K562 (cell line): ENCODE data around the gene ASPRV1. TPM values are rescaled to one million over a fixed set of nuclear protein-coding genes. Genes with fewer than 3 reads are reported as not detected.
A peak's percentile ranks its signal among the peaks of the same experiment; 100 is the strongest.

Source experiments
- GABPA ChIP-seq: fragments of 200-800 bp; sonication (Bioruptor generic); conservative IDR thresholded peaks from 2 replicates; pipeline ENCODE4 v1.6.1; 2016; ENCODE audit warnings: low read depth, missing genetic modification characterization, missing compliant biosample characterization
- GABPB2 ChIP-seq: fragments of 250-450 bp; sonication (Bioruptor Pico); conservative IDR thresholded peaks from 2 replicates; pipeline ENCODE4 v1.5.1; 2021; ENCODE audit warnings: mild to moderate bottlenecking
- HDAC2 ChIP-seq: fragments of 450-650 bp; IDR thresholded peaks from 2 replicates; pipeline ENCODE4 v1.6.1; 2016; ENCODE audit warnings: mild to moderate bottlenecking
- HNRNPLL ChIP-seq: fragments of 200-400 bp; formaldehyde crosslinking; IDR thresholded peaks from 2 replicates; pipeline ENCODE4 v1.6.1; 2017; ENCODE audit warnings: low read length, low read depth, mild to moderate bottlenecking; ENCODE audit not compliant: poor library complexity, severe bottlenecking
- MAFF ChIP-seq: IDR thresholded peaks from 2 replicates; pipeline ENCODE4 v1.6.1; 2012; ENCODE audit warnings: low read length, improper control_type of control experiment
- POLR2B ChIP-seq: fragments of 450-650 bp; IDR thresholded peaks from 2 replicates; pipeline ENCODE4 v1.6.1; 2018; ENCODE audit warnings: low read depth; ENCODE audit not compliant: partially characterized antibody
- RREB1 ChIP-seq: fragments of 250-450 bp; sonication (Bioruptor Pico); IDR thresholded peaks from 2 replicates; pipeline ENCODE4 v1.4.0; 2020
- SMAD4 ChIP-seq: fragments of 250-450 bp; sonication (Bioruptor Pico); conservative IDR thresholded peaks from 2 replicates; pipeline ENCODE4 v1.8.0; 2021; ENCODE audit warnings: inconsistent platforms, mild to moderate bottlenecking, moderate library complexity
- SNRNP70 ChIP-seq: fragments of 200-400 bp; formaldehyde crosslinking; optimal IDR thresholded peaks from 2 replicates; pipeline ENCODE3; 2017; ENCODE audit warnings: low read depth, low read length
- STAG1 ChIP-seq: sonication (generic); formaldehyde crosslinking; IDR thresholded peaks from 2 replicates; pipeline ENCODE4 v1.5.0; 2020; ENCODE audit warnings: missing genetic modification reagents, borderline replicate concordance
- ZNF408 ChIP-seq: fragments of 250-450 bp; sonication (Bioruptor Pico); IDR thresholded peaks from 2 replicates; pipeline ENCODE4 v1.4.0; 2020; ENCODE audit warnings: low read depth, mild to moderate bottlenecking, moderate library complexity
- ZNF696 ChIP-seq: fragments of 250-450 bp; sonication (Bioruptor Pico); conservative IDR thresholded peaks from 2 replicates; pipeline ENCODE4 v1.4.0; 2020; ENCODE audit warnings: mild to moderate bottlenecking, moderate library complexity
- ZNF740 ChIP-seq, 3 experiments: fragments of 200-800 bp in 1 of 3; sonication (Bioruptor generic) in 1 of 3; sonication (generic) in 1 of 3; formaldehyde crosslinking in 1 of 3; IDR thresholded peaks; 2 replicates each; pipeline versions ENCODE4 v1.6.1 to v1.8.0; 2016 to 2022; ENCODE audit warnings: mild to moderate bottlenecking in 2 of 3, missing compliant biosample characterization in 2 of 3, missing genetic modification characterization in 2 of 3, missing genetic modification reagents in 1 of 3
- ZNF75A ChIP-seq: fragments of 450-650 bp; formaldehyde crosslinking; IDR thresholded peaks from 2 replicates; pipeline ENCODE4 v1.4.0; 2020; ENCODE audit warnings: mild to moderate bottlenecking
- polyA plus RNA-seq, 8 experiments: library from polyadenylated mRNA; depleted of rRNA in 4 of 8; stranded (reverse) in 5 of 8; unstranded in 3 of 8; fragments of >200 nt; fragmentation: Nextera tagmentation in 2 of 8; fragmentation: Illumina TruSeq in 1 of 8; extraction: Ambion mirVana in 2 of 8; extraction: Trizol in 1 of 8; gene quantifications; 2 replicates each; pipeline versions ENCODE4 v1.2.1 to v1.2.3, GENCODE V29; 2011 to 2014; ENCODE audit warnings: inconsistent platforms in 1 of 8, missing spikeins in 1 of 8
- total RNA-seq, 7 experiments: library from RNA; depleted of rRNA in 6 of 7; stranded (reverse); fragments of >200 nt in 6 of 7; fragmentation: Illumina TruSeq in 2 of 7; extraction: Trizol in 2 of 7; gene quantifications; 2 replicates each; pipeline versions ENCODE4 v1.2.1 to v1.2.3, GENCODE V29; 2011 to 2021; ENCODE audit warnings: low replicate concordance in 1 of 7
- TF ChIP-seq, protein P1 (sequence below): fragments of 250-450 bp; sonication (Bioruptor Pico); IDR thresholded peaks from 2 replicates; pipeline ENCODE4 v1.8.0; 2021; ENCODE audit warnings: moderate library complexity, mild to moderate bottlenecking, inconsistent platforms

ASPRV1 gene
- total and polyA plus RNA-seq, 9 of the 15 experiments (the other 6 are each of a cell fraction or from before 2014, with no cell fraction given), result 0.17 to 0.72 (median 0.47) TPM; not detected in 1

DNA sequence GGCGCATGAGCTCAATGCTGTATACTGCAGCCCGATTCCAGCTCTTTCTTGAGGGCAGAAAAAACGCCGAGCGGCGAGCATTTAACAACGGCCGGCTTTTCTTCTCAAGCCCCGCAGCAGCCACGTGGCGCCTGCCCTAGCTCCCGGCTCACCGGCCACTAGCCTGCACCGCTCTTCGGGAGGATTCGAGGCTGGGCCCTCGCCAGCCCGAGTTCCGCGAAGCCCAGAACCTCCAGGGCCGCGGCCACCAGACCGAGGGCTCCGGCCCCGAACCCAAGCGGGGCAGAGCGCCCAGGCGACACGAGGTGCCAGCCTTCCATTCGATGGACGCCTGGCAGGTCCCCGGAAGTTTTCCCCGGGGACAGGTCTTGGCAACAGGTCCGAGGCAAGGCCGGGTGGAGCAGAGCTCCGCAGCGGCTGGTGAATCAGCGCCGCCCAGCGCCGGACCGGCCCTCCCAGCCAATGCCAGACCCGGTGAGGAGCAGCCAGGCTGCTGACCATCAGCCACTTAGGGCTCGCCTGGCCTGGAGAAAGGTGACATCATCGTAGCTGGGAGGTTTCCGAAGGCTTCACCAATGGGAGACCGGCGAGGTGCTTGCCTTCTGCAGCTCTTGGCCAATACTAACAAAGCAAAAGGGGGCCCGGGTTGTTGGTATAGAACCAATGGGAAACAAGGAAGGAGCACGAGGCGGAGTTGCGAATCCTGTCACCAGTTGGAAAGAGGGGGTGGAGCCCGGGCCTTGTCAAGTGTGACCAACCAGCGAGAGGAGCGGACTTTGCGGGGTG is 47.1 kb downstream of the ASPRV1 start (continued):
- TF ChIP-seq, protein P1, sequence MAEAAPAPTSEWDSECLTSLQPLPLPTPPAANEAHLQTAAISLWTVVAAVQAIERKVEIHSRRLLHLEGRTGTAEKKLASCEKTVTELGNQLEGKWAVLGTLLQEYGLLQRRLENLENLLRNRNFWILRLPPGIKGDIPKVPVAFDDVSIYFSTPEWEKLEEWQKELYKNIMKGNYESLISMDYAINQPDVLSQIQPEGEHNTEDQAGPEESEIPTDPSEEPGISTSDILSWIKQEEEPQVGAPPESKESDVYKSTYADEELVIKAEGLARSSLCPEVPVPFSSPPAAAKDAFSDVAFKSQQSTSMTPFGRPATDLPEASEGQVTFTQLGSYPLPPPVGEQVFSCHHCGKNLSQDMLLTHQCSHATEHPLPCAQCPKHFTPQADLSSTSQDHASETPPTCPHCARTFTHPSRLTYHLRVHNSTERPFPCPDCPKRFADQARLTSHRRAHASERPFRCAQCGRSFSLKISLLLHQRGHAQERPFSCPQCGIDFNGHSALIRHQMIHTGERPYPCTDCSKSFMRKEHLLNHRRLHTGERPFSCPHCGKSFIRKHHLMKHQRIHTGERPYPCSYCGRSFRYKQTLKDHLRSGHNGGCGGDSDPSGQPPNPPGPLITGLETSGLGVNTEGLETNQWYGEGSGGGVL (CRISPR knock-in tag), result no peak
- TF ChIP-seq HNRNPLL (peak; percentile 73), ZNF408 (CRISPR knock-in tag) (no peak), GABPA (tag) (peak; percentile 76; the same call in 1 of the 2 replicates), MAFF (no peak), RREB1 (CRISPR knock-in tag) (peak; percentile 86; the same call in 1 of the 2 replicates), ZNF696 (CRISPR knock-in tag) (no peak), SMAD4 (CRISPR knock-in tag) (peak; percentile 70), GABPB2 (CRISPR knock-in tag) (no peak), SNRNP70 (no peak), ZNF740 (CRISPR knock-in tag; IDR thresholded peaks at IDR 0.05) (peak; percentile 76), ZNF740 (tag; IDR thresholded peaks at IDR 0.05) (0 out of 4 replicates have a peak, but pooled peaks of 1 of the 2 experiments have one; percentile 4), POLR2B (peak; percentile 84), ZNF75A (CRISPR knock-in tag) (no peak), STAG1 (CRISPR knock-in tag) (no peak; the same call in 1 of the 2 replicates), HDAC2 (peak; percentile 91)
